GM12878 (cell line): ENCODE results near the gene GIT1. TPM values are rescaled to one million over a fixed set of nuclear protein-coding genes. Genes with fewer than 3 reads are reported as not detected.

Experiments used
- polyA plus RNA-seq, 11 experiments: library from polyadenylated mRNA; depleted of rRNA in 4 of 11; unstranded in 6 of 11; stranded (reverse) in 5 of 11; fragments of >200 nt; fragmentation: Nextera tagmentation in 4 of 11; fragmentation: Illumina TruSeq in 1 of 11; extraction: Ambion mirVana in 4 of 11; extraction: Trizol in 1 of 11; gene quantifications; 1 replicate in 1 of 11; 2 replicates in 10 of 11; pipeline versions ENCODE4 v1.2.1 to v1.2.3, GENCODE V29; 2011 to 2016; ENCODE audit warnings: inconsistent platforms in 2 of 11, missing spikeins in 2 of 11, low read depth in 1 of 11
- total RNA-seq, 4 experiments: library from RNA; depleted of rRNA in 3 of 4; stranded (reverse); fragments of >200 nt in 3 of 4; fragmentation: Illumina TruSeq in 1 of 4; extraction: Trizol in 1 of 4; gene quantifications; 2 replicates each; pipeline versions ENCODE4 v1.2.1 to v1.2.3, GENCODE V29; 2013 to 2021

GIT1 gene
- total and polyA plus RNA-seq, 10 of the 15 experiments (the other 5 are each of a cell fraction or from before 2014, with no cell fraction given): 0.24 to 45.3 (median 20.9) TPM

Other genes starting within 250 kb of the GIT1 start
- gene TAOK1, start 199.3 kb downstream of the GIT1 start, total RNA-seq (2014; rRNA removed): 16.2 and 17.8 TPM in 2 replicates
- 18.1 and 19.3 TPM in 2 replicates for gene TAOK1, start 199.3 kb downstream of the GIT1 start, total RNA-seq (2014; rRNA removed; fragmentation: Illumina TruSeq; extraction: Trizol)
- 26.3 and 27.1 TPM in 2 replicates for gene TAOK1, start 199.3 kb downstream of the GIT1 start, total RNA-seq (2021)
- 18.6 and 27.6 TPM in 2 replicates for gene TAOK1, start 199.3 kb downstream of the GIT1 start, polyA plus RNA-seq (2011; rRNA removed)
- 15.1 and 18.1 TPM in 2 replicates for gene TAOK1, start 199.3 kb downstream of the GIT1 start, polyA plus RNA-seq (2014; fragmentation: Illumina TruSeq; extraction: Trizol)
- 1 to 10 TPM; 2.4 to 3.4 TPM for gene TAOK1, start 199.3 kb downstream of the GIT1 start, polyA plus RNA-seq (2014; fragmentation: Nextera tagmentation; extraction: Ambion mirVana)
- gene TAOK1, start 199.3 kb downstream of the GIT1 start, polyA plus RNA-seq (2014; rRNA removed): 7.7 and 8.5 TPM in 2 replicates
- gene TAOK1, start 199.3 kb downstream of the GIT1 start, polyA plus RNA-seq (2016; fragmentation: Nextera tagmentation; extraction: Ambion mirVana): 1 to 10 TPM; 2.0 to 2.7 TPM
- gene ABHD15, start 22.6 kb downstream of the GIT1 start, total RNA-seq (2014; rRNA removed): 6.5 and 7.5 TPM in 2 replicates
- 5.1 and 5.2 TPM in 2 replicates for gene ABHD15, start 22.6 kb downstream of the GIT1 start, total RNA-seq (2014; rRNA removed; fragmentation: Illumina TruSeq; extraction: Trizol)
- 9.0 and 9.2 TPM in 2 replicates for gene ABHD15, start 22.6 kb downstream of the GIT1 start, total RNA-seq (2021)
- gene ABHD15, start 22.6 kb downstream of the GIT1 start, polyA plus RNA-seq (2011; rRNA removed): 4.1 and 4.7 TPM in 2 replicates
- gene ABHD15, start 22.6 kb downstream of the GIT1 start, polyA plus RNA-seq (2014; fragmentation: Illumina TruSeq; extraction: Trizol): 5.3 and 5.8 TPM in 2 replicates
- 1 to 10 TPM; 2.1 to 2.6 TPM for gene ABHD15, start 22.6 kb downstream of the GIT1 start, polyA plus RNA-seq (2014; fragmentation: Nextera tagmentation; extraction: Ambion mirVana)
- 5.9 and 6.1 TPM in 2 replicates for gene ABHD15, start 22.6 kb downstream of the GIT1 start, polyA plus RNA-seq (2014; rRNA removed)
- gene ABHD15, start 22.6 kb downstream of the GIT1 start, polyA plus RNA-seq (2016; fragmentation: Nextera tagmentation; extraction: Ambion mirVana): 1 to 10 TPM; 2.6 to 3.9 TPM
- gene TP53I13, start 20.9 kb downstream of the GIT1 start, total RNA-seq (2014; rRNA removed): 30.9 and 33.4 TPM in 2 replicates
- gene TP53I13, start 20.9 kb downstream of the GIT1 start, total RNA-seq (2014; rRNA removed; fragmentation: Illumina TruSeq; extraction: Trizol): 8.6 and 10.4 TPM in 2 replicates
- 38.5 and 40.1 TPM in 2 replicates for gene TP53I13, start 20.9 kb downstream of the GIT1 start, total RNA-seq (2021)
- gene TP53I13, start 20.9 kb downstream of the GIT1 start, polyA plus RNA-seq (2011; rRNA removed): 5.5 and 8.8 TPM in 2 replicates
- 0.97 and 4.5 TPM in 2 replicates for gene TP53I13, start 20.9 kb downstream of the GIT1 start, polyA plus RNA-seq (2014; fragmentation: Illumina TruSeq; extraction: Trizol)
- under 1 TPM in 1 of 2 experiments, not detected in 1; 0.31 TPM for gene TP53I13, start 20.9 kb downstream of the GIT1 start, polyA plus RNA-seq (2014; fragmentation: Nextera tagmentation; extraction: Ambion mirVana)
- 45.1 and 54.2 TPM in 2 replicates for gene TP53I13, start 20.9 kb downstream of the GIT1 start, polyA plus RNA-seq (2014; rRNA removed)
- 10 to 100 TPM; 19.5 to 22.9 TPM for gene TP53I13, start 20.9 kb downstream of the GIT1 start, polyA plus RNA-seq (2016; fragmentation: Nextera tagmentation; extraction: Ambion mirVana)
- gene ANKRD13B, start 3.5 kb upstream of the GIT1 start, total RNA-seq (2014; rRNA removed): 7.1 and 8.5 TPM in 2 replicates
- 2.5 and 2.9 TPM in 2 replicates for gene ANKRD13B, start 3.5 kb upstream of the GIT1 start, total RNA-seq (2014; rRNA removed; fragmentation: Illumina TruSeq; extraction: Trizol)
- gene ANKRD13B, start 3.5 kb upstream of the GIT1 start, total RNA-seq (2021): 14.0 and 15.0 TPM in 2 replicates
- 1.3 and 3.0 TPM in 2 replicates for gene ANKRD13B, start 3.5 kb upstream of the GIT1 start, polyA plus RNA-seq (2011; rRNA removed)
- gene ANKRD13B, start 3.5 kb upstream of the GIT1 start, polyA plus RNA-seq (2014; fragmentation: Illumina TruSeq; extraction: Trizol): 1.5 and 4.0 TPM in 2 replicates
- under 1 TPM; 0.18 to 0.53 TPM for gene ANKRD13B, start 3.5 kb upstream of the GIT1 start, polyA plus RNA-seq (2014; fragmentation: Nextera tagmentation; extraction: Ambion mirVana)
- gene ANKRD13B, start 3.5 kb upstream of the GIT1 start, polyA plus RNA-seq (2014; rRNA removed): 14.9 and 15.9 TPM in 2 replicates
- gene ANKRD13B, start 3.5 kb upstream of the GIT1 start, polyA plus RNA-seq (2016; fragmentation: Nextera tagmentation; extraction: Ambion mirVana): 1 to 10 TPM; 1.6 to 2.1 TPM
- 2.6 and 3.6 TPM in 2 replicates for gene CORO6, start 33.3 kb upstream of the GIT1 start, total RNA-seq (2014; rRNA removed)
- 0.63 and 0.69 TPM in 2 replicates for gene CORO6, start 33.3 kb upstream of the GIT1 start, total RNA-seq (2014; rRNA removed; fragmentation: Illumina TruSeq; extraction: Trizol)
- gene CORO6, start 33.3 kb upstream of the GIT1 start, total RNA-seq (2021): 3.2 and 3.7 TPM in 2 replicates
- gene CORO6, start 33.3 kb upstream of the GIT1 start, polyA plus RNA-seq (2011; rRNA removed): 0.69 and 0.87 TPM in 2 replicates
- gene CORO6, start 33.3 kb upstream of the GIT1 start, polyA plus RNA-seq (2014; fragmentation: Illumina TruSeq; extraction: Trizol): 1.3 and 1.9 TPM in 2 replicates
- gene CORO6, start 33.3 kb upstream of the GIT1 start, polyA plus RNA-seq (2014; fragmentation: Nextera tagmentation; extraction: Ambion mirVana): under 1 TPM in 1 of 2 experiments, not detected in 1; 0.26 TPM
- 5.0 and 5.4 TPM in 2 replicates for gene CORO6, start 33.3 kb upstream of the GIT1 start, polyA plus RNA-seq (2014; rRNA removed)
- gene CORO6, start 33.3 kb upstream of the GIT1 start, polyA plus RNA-seq (2016; fragmentation: Nextera tagmentation; extraction: Ambion mirVana): 1 to 10 TPM; 1.7 to 3.3 TPM